NCI-H226 (cell line): ENCODE data around the gene KCTD4.

Experiments
- DNase-seq: peaks from one replicate; pipeline ENCODE4 v3.0.0-alpha.2; 2015

Gene KCTD4

GRCh38 chr13:45174478-45174877, 26.4 kb downstream of the KCTD4 start:
- no peak for DNase-seq

DNA sequence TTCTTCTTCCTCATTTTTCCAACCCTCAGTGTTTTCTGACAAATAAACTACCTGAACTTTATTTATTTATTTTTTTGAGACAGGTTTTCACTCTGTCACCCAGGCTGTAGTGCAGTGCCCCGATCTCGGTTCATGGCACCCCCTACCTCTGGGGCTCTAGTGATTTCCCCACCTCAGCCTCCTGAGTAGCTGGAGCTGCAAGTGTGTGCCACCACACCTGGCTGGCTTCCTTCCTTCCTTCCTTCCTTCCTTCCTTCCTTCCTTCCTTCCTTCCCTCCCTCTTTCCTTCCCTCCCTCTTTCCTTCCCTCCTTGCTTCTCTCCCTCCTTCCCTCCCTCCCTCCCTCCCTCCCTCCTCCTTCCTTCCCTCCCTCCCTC, 32.3 kb downstream of the KCTD4 start:
- no peak for DNase-seq

DNA sequence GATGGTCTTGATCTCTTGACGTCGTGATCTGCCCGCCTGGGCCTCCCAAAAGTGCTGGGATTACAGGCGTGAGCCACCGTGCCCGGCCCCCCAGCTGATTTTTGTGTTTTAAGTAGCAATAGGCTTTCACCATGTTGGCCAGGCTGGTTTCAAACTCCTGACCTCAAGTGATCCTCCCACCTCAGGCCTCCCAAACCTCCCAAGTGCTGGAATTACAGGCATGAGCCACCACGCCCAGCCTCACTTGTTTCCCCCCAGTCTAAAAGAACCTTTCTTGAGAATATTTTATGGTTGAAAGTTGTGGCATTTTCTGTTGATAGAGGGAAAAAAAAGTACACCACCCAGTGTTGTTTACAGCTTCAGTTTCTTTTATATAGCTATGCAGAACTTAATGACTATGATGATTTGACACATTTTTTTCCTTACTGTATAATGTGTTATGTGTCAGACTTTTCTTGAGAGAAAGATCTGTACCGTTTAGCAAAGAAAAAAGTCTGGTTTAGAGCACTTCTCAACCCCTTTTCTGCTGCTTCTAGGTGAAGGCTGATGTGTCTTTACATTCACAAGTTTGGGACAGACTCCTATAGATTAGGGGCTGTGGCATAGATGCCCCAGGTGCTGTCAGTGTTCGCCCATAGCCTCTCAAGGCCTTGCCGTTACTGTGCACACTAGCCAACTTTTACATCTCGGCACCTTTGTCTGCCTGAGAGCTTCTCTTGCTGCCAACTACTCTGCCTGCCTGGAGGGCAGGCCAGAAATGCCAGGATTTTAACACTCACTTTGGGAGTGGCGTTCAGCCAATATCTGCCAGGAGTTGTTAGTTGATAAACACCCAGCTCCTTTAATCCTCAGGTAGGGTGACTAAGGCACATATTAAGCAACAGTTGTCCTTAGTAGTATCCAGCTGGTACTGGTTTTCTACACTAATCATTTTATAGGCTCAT, 33.0 kb downstream of the KCTD4 start:
- DNase-seq, result peak; percentile 98

- no peak for DNase-seq
Observed at GRCh38 chr13:45166858-45167257, 34.0 kb downstream of the KCTD4 start.

DNA sequence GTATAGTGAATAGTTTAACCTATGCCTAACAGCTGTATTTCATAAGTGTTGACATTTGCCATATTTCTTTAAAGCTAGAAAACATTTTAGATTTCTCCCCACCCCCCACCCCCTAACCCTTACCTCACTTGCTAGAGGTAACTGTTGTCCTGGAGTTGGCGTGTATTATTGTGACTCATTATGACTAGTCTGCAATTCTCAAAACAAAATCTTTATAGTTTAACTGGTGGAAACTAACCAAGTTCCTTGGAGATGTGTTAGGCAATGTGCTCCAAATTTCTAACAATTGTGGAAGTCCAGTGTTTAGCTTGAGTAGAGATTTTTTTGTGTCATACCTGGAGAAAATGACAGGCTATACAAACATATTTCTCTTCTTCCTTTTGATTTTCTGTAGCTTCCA, 38.0 kb downstream of the KCTD4 start:
- peak; percentile 81 for DNase-seq

GRCh38 chr13:45162194-45162593, 38.7 kb downstream of the KCTD4 start:
- no peak for DNase-seq

- DNase-seq, result peak; percentile 18
Observed at GRCh38 chr13:45156565-45157361, 44.1 kb downstream of the KCTD4 start.

DNA sequence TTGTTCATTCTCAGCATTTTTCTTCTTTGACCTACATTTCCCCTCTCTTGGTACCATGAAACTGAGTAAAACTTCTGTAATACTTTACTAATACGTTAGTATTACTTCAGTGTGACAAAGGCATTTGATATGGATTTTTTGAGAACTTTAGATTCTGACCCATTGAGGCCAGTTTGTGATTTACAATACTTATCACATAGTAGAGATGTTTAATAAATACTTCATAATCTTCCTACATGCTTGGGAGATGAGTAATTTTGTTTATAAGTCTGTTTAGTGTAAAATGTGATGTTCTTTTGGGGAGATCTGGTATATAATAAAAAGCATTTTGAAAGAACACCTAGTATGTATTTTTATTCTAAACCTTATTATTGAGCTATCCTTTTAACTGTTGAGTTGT, 50.9 kb downstream of the KCTD4 start:
- no peak for DNase-seq

DNA sequence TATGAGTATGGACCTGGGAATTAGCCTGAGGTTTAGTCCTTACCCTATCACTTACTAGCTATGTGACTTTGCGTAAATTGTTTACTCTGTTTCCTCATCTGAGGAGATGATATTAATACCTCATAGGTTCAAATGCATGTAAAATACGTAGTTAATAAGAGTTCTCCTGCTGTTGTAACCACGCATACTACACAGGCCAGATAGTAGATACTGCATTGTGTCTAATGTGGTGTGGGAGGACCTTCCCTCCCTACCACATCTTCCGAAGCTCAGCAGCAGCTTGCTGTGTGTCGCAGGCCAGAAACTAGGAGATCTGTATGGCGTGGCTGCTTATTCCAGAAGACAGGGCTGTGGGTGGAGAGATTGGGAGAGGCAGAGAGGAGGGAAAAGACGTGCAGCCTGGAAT, 57.5 kb downstream of the KCTD4 start:
- no peak for DNase-seq
